ENCODE results near the gene GRID1. TPM values are rescaled to one million over a fixed set of nuclear protein-coding genes. Genes with fewer than 3 reads are reported as not detected.

The GRID1 gene
- total and polyA plus RNA-seq, 9 of the 15 experiments (the other 6 are each of a cell fraction or from before 2014, with no cell fraction given): 0.01 to 7.2 (median 1.2) TPM

- no peak for TF ChIP-seq ZFX (CRISPR knock-in tag; IDR thresholded peaks at IDR 0.05)
- TF ChIP-seq U2AF2 (optimal IDR thresholded peaks at IDR 0.05; ENCODE audit: low read depth, low read length): no peak
- no peak for TF ChIP-seq BCL6 (CRISPR knock-in tag; IDR thresholded peaks at IDR 0.05)
- TF ChIP-seq MAFF (IDR thresholded peaks at IDR 0.05; ENCODE audit: low read length): no peak
- no peak for TF ChIP-seq CLOCK (CRISPR knock-in tag; IDR thresholded peaks at IDR 0.05; ENCODE audit: borderline replicate concordance)
- Histone ChIP-seq H3K9ac (ENCODE audit: insufficient read depth in 1 of 2, low read depth in 2 of 2, low read length in 2 of 2) (no peak overlapping the region), H3K9me1 (ENCODE audit: control insufficient read depth, insufficient read depth, low read length) (no peaks in the 10 kb centered on the region), H3K36me3 (ENCODE audit: control insufficient read depth, insufficient read depth, low read length) (no peaks in the 10 kb centered on the region), H3K4me2 (ENCODE audit: insufficient read depth, low read length) (no peak overlapping the region), H3K4me1 (replicated peaks in 1 of 2; ENCODE audit: control insufficient read depth in 2 of 2, insufficient read depth in 2 of 2, low read length in 2 of 2) (no peaks in the 10 kb centered on the region), H3K9me3 (replicated peaks; ENCODE audit: control insufficient read depth, insufficient read depth, low read depth, low read length) (no peaks in the 10 kb centered on the region), H2AFZ (ENCODE audit: low read depth, low read length) (no peak overlapping the region), H3K27me3 (ENCODE audit: control insufficient read depth in 2 of 2, insufficient read depth in 2 of 2, low read length in 2 of 2) (no peaks in the 10 kb centered on the region; a peak in 1 of 5 replicates), H3K79me2 (ENCODE audit: control insufficient read depth, insufficient read depth, low read length) (no peaks in the 10 kb centered on the region), H3K27ac (ENCODE audit: extremely low read depth, low read depth, low read length) (no peak overlapping the region), H4K20me1 (replicated peaks; ENCODE audit: control insufficient read depth, insufficient read depth, low read length) (no peaks in the 10 kb centered on the region), H3K4me3 (no peak overlapping the region)
- no TSS peak for BruUV-seq (replicated peaks)
- intact Hi-C loops (cut with micrococcal nuclease) (no loop called here), in situ Hi-C loops (cut with MboI) (no loop called here)
- FAIRE-seq: no peak
- ATAC-seq: no peak
- CTCF ChIA-PET (ENCODE audit: low intra/inter-chr PET ratio): no interaction called here
- no peak for DNase-seq (ENCODE audit: extremely low read depth in 1 of 4, low spot score in 3 of 4)
- POLR2A ChIA-PET: interaction anchor here (1.5 kb wide), 1 partner anchor 18 kb away, joined by 5 read pairs; no protein-coding TSS in a partner anchor
- WGBS (ENCODE audit: insufficient coverage, low coverage, missing lambda C conversion rate): 2% methylated on average over 5 of the region's 16 CpGs
Observed at GRCh38 chr10:86329896-86330680, 36.5 kb downstream of the GRID1 start.
